Activated CD8-positive, alpha-beta memory T cell treated with anti-CD3 and anti-CD28 coated beads, Interleukin-2, amount 50 U/mL, for 1 hour (primary cell): ENCODE results near the gene PRKCH.

Experiments used
- DNase-seq: peaks from one replicate; pipeline ENCODE4 v3.0.0-alpha.2; 2020; ENCODE audit errors: extremely low read depth

PRKCH gene

GRCh38 chr14:61491876-61492434 lies 170.6 kb downstream of the PRKCH start:
- DNase-seq = no peak

DNA sequence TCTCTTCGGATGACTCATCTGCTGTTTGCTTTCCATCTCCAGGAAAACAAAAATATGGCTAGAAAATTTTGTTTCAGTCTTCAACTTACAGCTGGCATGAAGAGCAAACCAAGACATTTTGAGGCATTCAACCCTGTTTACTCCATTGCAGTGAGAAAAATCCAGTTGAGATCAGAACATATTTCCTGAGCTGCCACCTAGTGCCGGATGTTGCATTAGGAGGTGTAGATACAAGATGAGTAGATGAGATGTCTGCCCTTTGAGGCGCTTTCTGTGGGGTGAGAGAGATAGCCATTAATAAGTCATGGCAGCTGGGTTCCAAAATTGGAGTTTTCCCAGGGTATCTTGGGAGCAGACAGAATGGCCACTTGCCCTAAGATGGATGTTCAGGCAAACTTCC lies 171.1 kb downstream of the PRKCH start:
- no peak for DNase-seq

DNA sequence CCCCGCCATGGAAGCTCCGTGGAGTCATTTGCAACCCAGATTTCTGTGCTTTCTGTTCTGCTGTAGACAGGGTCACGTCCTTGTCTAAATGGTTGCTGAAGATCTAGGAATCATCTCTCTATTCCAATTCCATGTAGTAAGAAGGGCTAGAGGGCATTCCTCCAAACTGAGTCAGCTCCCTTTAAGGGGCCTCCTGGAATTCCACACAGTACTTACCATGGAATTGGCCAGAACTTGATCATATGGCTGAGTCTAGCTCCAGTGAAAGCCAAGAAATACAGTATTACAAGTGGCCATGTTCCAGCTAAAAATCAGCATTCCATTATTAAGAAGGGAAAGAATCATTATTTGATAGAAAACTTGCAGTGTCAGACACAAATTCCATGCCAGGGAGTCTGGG lies 171.9 kb downstream of the PRKCH start:
- DNase-seq = no peak

- DNase-seq = no peak
These were observed 172.6 kb downstream of the PRKCH start for GRCh38 chr14:61494018-61494417.

GRCh38 chr14:61495809-61496208 lies 174.4 kb downstream of the PRKCH start:
- DNase-seq = no peak

DNA sequence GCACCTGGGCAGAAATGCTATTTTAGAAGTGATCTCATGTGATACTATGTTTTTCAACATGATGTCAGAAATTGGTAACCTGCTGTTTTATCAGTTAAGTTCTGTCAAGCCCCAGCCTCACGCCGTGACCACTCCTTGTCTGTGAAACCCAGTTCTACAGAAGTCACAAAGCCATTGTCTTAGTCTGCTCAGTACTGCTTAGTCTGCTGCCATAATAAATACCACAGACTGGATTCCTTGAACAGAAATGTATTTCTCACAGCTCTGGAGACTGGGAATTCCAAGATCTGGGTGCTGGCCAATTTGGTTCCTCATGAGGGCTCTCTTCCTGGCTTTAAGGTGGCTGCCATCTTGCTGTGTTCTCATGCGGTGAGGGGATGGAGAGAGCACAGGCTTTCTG lies 176.9 kb downstream of the PRKCH start:
- DNase-seq = no peak

DNA sequence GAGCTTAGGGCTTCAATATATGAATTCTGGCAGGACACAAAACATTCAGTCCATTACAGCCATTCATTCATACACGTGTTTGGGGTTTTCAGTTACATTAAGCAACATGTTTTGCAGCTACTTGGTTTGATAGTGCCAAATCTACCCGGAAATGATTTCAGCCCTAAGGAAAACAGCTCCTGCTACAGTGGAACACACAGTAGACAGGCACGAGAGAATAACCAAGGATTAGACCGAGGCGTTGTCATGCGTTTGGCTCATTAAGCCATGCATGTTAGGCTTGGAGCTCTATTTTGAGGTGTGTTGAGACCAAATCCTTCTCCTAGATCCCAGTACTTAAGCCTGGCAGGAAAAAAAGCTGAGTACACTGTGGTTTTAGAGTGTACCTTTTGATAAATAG lies 177.4 kb downstream of the PRKCH start:
- DNase-seq = no peak

- no peak for DNase-seq
These were observed 178.6 kb downstream of the PRKCH start for GRCh38 chr14:61499991-61500390.

GRCh38 chr14:61501714-61502458 lies 180.5 kb downstream of the PRKCH start:
- no peak for DNase-seq

GRCh38 chr14:61502459-61503093 lies 181.2 kb downstream of the PRKCH start:
- DNase-seq = no peak

DNA sequence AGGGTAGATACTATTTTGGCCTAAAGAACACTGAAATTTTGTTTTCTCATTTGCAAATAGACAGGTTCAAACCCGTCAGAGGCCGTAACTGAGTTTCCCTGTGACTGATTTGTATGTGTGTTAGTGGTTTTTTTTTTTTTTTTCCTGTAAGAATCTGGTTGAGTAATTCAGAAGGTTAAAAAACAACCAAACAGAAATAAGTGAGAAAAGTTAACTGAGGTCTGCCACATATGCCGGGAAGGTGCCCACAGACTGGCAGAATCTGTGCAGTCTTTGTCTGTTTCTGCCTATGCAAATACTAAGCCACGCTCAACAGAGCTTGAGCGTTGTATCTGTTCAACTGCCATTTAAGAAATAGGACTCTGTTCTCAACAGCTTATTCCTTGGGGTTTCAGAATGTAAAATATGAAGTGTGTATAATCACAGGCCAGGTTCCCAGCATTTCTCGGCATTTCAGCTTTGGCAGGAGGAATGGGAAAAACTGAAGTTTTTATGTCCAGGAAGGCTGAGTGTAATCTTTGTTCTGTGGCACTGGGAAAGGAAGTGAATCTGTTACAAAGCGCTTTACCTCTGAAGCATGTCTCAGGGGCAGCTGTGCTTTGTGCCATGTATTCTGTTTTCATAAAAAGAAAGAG lies 181.9 kb downstream of the PRKCH start:
- DNase-seq = peak; percentile 52

GRCh38 chr14:61504901-61505300 lies 183.5 kb downstream of the PRKCH start:
- DNase-seq = no peak

DNA sequence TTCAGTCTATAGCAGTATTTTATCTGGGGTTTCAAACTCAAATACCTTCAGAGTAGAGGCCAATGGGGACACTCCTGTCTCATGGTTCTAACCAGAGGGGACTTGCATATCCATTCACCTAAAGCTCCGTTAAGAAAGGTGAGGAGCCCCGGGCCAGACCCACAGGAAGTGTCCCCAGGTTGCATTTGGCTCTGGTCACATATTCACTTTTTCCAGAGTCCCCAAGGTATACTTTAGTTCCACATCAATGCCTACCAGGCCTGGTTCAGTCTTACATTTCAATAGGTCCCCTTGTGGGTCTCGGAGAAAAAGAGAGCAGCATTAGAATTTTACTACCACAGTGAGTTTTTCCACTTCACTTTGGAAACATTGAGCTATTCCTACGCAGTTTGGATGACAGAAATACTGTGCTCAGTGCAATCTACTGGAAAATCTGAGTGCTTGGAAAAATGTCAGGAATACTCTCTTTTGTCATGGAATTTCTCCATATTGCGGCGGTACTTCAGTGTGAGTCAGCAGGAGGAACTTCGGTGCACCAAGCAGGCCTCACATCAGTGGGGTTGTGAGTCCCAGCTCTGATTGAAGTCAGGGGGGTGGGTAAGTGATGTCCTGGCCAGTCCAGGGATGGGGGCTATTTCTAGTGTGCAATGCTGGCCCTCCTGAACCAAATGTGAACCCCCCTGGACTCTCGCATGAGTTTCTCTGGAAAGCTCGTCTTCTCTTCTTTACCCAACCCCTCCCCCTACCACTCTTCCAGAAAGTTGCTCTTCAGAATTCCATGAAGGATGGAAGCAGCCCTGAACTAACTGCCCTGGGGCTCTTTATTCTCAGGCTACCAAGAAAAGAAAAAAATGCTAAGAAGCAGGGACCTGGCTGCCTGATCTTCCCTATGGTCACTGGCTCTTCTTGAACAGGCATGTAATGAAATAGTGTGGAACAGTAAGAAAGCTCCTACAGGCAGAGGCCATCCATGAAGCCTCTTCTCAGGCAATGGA lies 184.7 kb downstream of the PRKCH start:
- DNase-seq = no peak

GRCh38 chr14:61508526-61508925 lies 187.1 kb downstream of the PRKCH start:
- DNase-seq = no peak

- no peak for DNase-seq
These were observed 189.6 kb downstream of the PRKCH start for GRCh38 chr14:61510736-61511557.

- DNase-seq = peak; percentile 31
These were observed 190.2 kb downstream of the PRKCH start for GRCh38 chr14:61511558-61511948.

GRCh38 chr14:61512026-61512834 lies 190.9 kb downstream of the PRKCH start:
- DNase-seq = no peak

GRCh38 chr14:61513986-61514830 lies 192.8 kb downstream of the PRKCH start:
- DNase-seq = no peak

- DNase-seq = no peak
These were observed 193.5 kb downstream of the PRKCH start for GRCh38 chr14:61514927-61515326.
